Glutamatergic neuron (in vitro differentiated cells): ENCODE measurements around the gene CTDSP2. TPM values are rescaled to one million over a fixed set of nuclear protein-coding genes. Genes with fewer than 3 reads are reported as not detected.
"Not testable (repeated sequence)": the region's sequence is repeated elsewhere in the genome, so short reads cannot be mapped to it uniquely, and the experiment has no call there.

Experiments
- DNase-seq: peaks from one replicate; pipeline ENCODE4 v3.0.0; 2022
- H3K27ac Mint-ChIP-seq: one replicate; pipeline ENCODE4 v1.8.0; 2020; ENCODE audit warnings: mild to moderate bottlenecking, mixed read lengths, inconsistent platforms; ENCODE audit not compliant: unreplicated experiment
- H3K27me3 Mint-ChIP-seq: one replicate; pipeline ENCODE4 v1.8.0; 2020; ENCODE audit warnings: mild to moderate bottlenecking, moderate library complexity, mixed read lengths, inconsistent platforms; ENCODE audit not compliant: unreplicated experiment
- H3K36me3 Mint-ChIP-seq: one replicate; pipeline ENCODE4 v1.8.0; 2020; ENCODE audit warnings: mild to moderate bottlenecking, mixed read lengths, inconsistent platforms; ENCODE audit not compliant: unreplicated experiment
- H3K4me1 Mint-ChIP-seq: one replicate; pipeline ENCODE4 v1.8.0; 2020; ENCODE audit warnings: mild to moderate bottlenecking, low read depth, mixed read lengths, inconsistent platforms; ENCODE audit not compliant: unreplicated experiment
- H3K4me3 Mint-ChIP-seq: one replicate; pipeline ENCODE4 v1.8.0; 2020; ENCODE audit warnings: mild to moderate bottlenecking, mixed read lengths, inconsistent platforms; ENCODE audit not compliant: unreplicated experiment
- H3K9me3 Mint-ChIP-seq: one replicate; pipeline ENCODE4 v1.8.0; 2020; ENCODE audit warnings: mild to moderate bottlenecking, moderate library complexity, mixed read lengths, inconsistent platforms; ENCODE audit not compliant: unreplicated experiment
- total RNA-seq: library from RNA; stranded (reverse); fragmentation: NEBNext Ultra II Directional; extraction: Animal tissue kit (Norgen Biotek cat#: 25700); gene quantifications from one replicate; pipeline ENCODE4 v1.2.1, GENCODE V29; 2021; ENCODE audit not compliant: unreplicated experiment
- TF ChIP-seq, protein P1 (sequence below): fragments of 200-600 bp; sonication (generic); IDR thresholded peaks from one replicate; pipeline ENCODE4 v1.5.0; 2021; ENCODE audit not compliant: partially characterized antibody, unreplicated experiment

The CTDSP2 gene
- total RNA-seq, 1 donor from 2014 or later, result 127 TPM

DNA sequence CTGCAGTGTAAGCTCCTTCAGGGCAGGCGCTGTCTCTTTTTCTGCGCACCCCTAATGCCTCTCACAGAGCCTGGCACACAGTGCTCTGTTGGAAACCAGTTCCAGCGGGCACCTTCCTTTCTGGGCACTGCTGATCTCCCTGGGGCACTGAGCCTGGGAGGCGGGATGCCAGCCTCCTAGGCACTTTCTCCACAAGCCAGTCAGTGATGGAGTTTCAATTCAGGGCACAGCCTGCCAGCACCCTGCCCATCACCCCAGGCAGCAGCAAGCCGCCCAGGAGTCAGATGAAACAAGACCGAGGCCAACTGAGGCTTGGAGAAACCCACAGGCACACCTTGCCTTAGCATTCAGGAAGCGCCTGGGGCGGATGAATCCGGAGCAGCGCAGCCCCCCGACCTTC is 5.7 kb upstream of the CTDSP2 start:
- Mint-ChIP-seq H3K4me1 (peaks cover 27% of the 10 kb centered on the region), H3K9me3 (peaks cover 8% of the 10 kb centered on the region), H3K4me3 (peak overlapping the region; percentile 2), H3K36me3 (peaks cover 6% of the 10 kb centered on the region), H3K27me3 (peaks cover 11% of the 10 kb centered on the region), H3K27ac (no peak overlapping the region)
- TF ChIP-seq, protein P1, sequence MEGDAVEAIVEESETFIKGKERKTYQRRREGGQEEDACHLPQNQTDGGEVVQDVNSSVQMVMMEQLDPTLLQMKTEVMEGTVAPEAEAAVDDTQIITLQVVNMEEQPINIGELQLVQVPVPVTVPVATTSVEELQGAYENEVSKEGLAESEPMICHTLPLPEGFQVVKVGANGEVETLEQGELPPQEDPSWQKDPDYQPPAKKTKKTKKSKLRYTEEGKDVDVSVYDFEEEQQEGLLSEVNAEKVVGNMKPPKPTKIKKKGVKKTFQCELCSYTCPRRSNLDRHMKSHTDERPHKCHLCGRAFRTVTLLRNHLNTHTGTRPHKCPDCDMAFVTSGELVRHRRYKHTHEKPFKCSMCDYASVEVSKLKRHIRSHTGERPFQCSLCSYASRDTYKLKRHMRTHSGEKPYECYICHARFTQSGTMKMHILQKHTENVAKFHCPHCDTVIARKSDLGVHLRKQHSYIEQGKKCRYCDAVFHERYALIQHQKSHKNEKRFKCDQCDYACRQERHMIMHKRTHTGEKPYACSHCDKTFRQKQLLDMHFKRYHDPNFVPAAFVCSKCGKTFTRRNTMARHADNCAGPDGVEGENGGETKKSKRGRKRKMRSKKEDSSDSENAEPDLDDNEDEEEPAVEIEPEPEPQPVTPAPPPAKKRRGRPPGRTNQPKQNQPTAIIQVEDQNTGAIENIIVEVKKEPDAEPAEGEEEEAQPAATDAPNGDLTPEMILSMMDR, result no peak
- no peak for DNase-seq

DNA sequence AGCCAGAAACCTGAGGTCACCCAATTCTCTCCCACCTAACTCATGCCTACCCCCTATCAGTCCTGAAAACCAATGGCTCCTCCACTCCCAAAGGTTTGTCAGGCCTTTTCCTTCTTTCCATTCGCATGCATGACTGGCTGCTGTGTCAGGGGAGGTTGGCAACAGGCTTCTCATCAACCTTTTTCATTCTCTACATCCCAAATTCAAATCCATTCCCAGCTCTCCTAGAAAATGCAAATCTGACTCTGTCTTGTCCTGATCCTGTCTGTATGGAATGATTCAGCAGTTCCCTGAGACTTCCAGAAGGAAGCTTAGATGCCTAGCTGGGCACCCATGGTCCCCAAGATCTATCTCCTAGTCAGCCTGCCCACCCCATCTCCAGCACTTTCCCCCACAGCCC is 5.0 kb upstream of the CTDSP2 start:
- DNase-seq, result no peak
- Mint-ChIP-seq H3K36me3 (no peaks in the 10 kb centered on the region), H3K4me3 (peak overlapping the region; percentile 2), H3K27me3 (peaks cover 15% of the 10 kb centered on the region), H3K4me1 (peaks cover 28% of the 10 kb centered on the region), H3K27ac (peak overlapping the region; percentile 39), H3K9me3 (peaks cover 10% of the 10 kb centered on the region)
- TF ChIP-seq, protein P1, result no peak

DNA sequence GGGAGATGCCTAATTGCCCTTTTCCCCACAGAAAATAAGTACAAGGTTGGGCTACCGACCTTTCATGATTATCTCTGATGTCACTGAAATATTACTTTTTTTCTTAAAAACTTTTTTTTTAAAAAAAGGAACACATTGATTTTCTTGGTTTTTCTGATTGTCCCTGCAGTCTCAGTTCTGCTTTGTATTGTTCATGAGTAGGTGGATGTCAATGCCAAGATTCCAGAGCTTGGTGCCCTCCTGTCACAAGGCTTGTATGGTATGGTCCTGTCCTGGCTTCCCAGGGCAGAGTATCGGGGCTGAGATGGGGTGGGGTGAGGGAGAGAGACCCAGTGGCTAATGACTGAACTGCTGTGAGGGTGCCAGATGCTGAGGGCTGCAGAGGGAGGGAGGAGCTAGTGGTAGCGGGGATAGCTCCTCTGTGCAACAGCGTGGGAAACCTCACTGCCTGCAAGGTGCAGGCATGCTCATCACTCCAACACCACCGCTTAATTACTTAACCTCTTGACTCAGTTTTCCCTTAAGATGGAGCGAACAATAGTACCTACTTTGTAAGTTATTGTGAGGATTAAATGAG is 4.4 kb upstream of the CTDSP2 start:
- Mint-ChIP-seq H3K27me3 (peaks cover 15% of the 10 kb centered on the region), H3K27ac (peak overlapping the region; percentile 77), H3K36me3 (no peaks in the 10 kb centered on the region), H3K4me3 (peak overlapping the region; percentile 2), H3K4me1 (peaks cover 27% of the 10 kb centered on the region), H3K9me3 (peaks cover 8% of the 10 kb centered on the region)
- peak; percentile 57 for DNase-seq
- TF ChIP-seq, protein P1, result no peak

DNA sequence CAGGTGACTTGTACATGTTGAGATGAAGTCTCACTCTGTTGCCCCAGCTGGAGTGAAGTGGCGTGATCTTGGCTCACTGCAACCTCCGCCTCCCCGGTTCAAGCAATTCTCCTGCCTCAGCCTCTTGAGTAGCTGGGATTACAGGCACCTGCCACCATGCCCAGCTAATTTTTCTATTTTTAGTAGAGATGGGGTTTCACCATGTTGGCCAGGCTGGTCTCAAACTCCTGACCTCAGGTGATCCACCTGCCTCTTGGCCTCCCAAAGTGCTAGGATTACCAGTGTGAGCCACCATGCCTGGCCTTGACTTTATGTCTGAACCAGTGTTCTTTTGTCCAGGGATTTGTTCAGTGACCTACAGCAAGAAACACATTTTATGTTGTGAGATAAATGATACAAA is 2.9 kb upstream of the CTDSP2 start:
- H3K4me3 Mint-ChIP-seq, H3K9me3 Mint-ChIP-seq, H3K36me3 Mint-ChIP-seq, H3K27ac Mint-ChIP-seq, DNase-seq: not testable (repeated sequence)
- H3K27me3 Mint-ChIP-seq, result peaks cover 16% of the 10 kb centered on the region
- peaks cover 22% of the 10 kb centered on the region for H3K4me1 Mint-ChIP-seq

DNA sequence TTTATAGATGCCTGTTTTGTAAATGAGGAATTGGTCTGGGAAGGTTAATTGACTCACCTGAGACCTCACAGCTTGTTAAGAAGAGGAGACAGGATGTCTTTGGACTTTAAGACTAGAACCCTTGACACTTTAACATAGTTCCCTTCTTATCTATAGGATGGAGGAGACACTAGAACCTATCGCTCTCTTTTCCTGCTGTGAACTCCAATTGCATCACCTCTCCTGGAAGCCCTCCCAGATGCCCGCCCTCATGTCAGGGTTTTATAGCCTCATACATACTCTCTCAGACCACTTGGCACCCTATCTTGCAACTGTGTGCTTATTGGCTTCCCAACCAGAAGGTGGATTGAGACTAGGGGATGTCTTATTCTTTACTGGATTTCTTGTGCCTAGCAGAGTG is 2.5 kb upstream of the CTDSP2 start:
- H3K9me3 Mint-ChIP-seq, result peaks cover 12% of the 10 kb centered on the region
- DNase-seq, result no peak
- TF ChIP-seq, protein P1, result no peak
- H3K27me3 Mint-ChIP-seq, result peaks cover 19% of the 10 kb centered on the region
- H3K27ac Mint-ChIP-seq, result no peak overlapping the region
- H3K4me3 Mint-ChIP-seq, result no peak overlapping the region
- H3K36me3 Mint-ChIP-seq, result no peaks in the 10 kb centered on the region
- H3K4me1 Mint-ChIP-seq, result peaks cover 22% of the 10 kb centered on the region
